ENCODE measurements around the gene OTOP3. TPM values are rescaled to one million over a fixed set of nuclear protein-coding genes. Genes with fewer than 3 reads are reported as not detected.
"Not testable (repeated sequence)": the region's sequence is repeated elsewhere in the genome, so short reads cannot be mapped to it uniquely, and the experiment has no call there.

The OTOP3 gene
- total and polyA plus RNA-seq, 9 donors = 0.89 TPM; not detected in 8

GRCh38 chr17:74981979-74982662 is 46.4 kb downstream of the OTOP3 start:
- WGBS (ENCODE audit: insufficient coverage) = under 1% methylated on average over 54 of the region's 61 CpGs
- peaks cover 5% of the 10 kb centered on the region for H3K27me3 ChIP-seq (ENCODE audit: control insufficient read depth, insufficient read depth, low read length)
- no peaks in the 10 kb centered on the region for H3K36me3 ChIP-seq (ENCODE audit: control insufficient read depth, insufficient read depth, low read length)
- no peaks in the 10 kb centered on the region for H3K9me3 ChIP-seq (replicated peaks; ENCODE audit: control insufficient read depth, low read depth, low read length)
- H3K27ac ChIP-seq (ENCODE audit: low read length) = peak overlapping the region; percentile 91
- H3K4me3 ChIP-seq (ENCODE audit: low read length) = peak overlapping the region; percentile 61
- peaks cover 18% of the 10 kb centered on the region for H3K4me1 ChIP-seq (ENCODE audit: control insufficient read depth, insufficient read depth, low read length)
- peak; percentile 80 for DNase-seq

- DNase-seq; H3K27me3 ChIP-seq (ENCODE audit: control insufficient read depth, insufficient read depth, low read length): not testable (repeated sequence)
- 10% methylated on average over 8 of the region's 14 CpGs for WGBS (ENCODE audit: insufficient coverage)
Observed at GRCh38 chr17:74982663-74983313, 47.1 kb downstream of the OTOP3 start.

GRCh38 chr17:74986206-74986576 is 50.5 kb downstream of the OTOP3 start:
- Histone ChIP-seq H3K36me3 (ENCODE audit: control insufficient read depth, insufficient read depth, low read length) (peaks cover 3% of the 10 kb centered on the region), H3K27ac (ENCODE audit: low read length) (no peak overlapping the region), H3K9me3 (replicated peaks; ENCODE audit: control insufficient read depth, low read depth, low read length) (no peaks in the 10 kb centered on the region), H3K4me1 (ENCODE audit: control insufficient read depth, insufficient read depth, low read length) (peaks cover 42% of the 10 kb centered on the region), H3K27me3 (ENCODE audit: control insufficient read depth, insufficient read depth, low read length) (no peaks in the 10 kb centered on the region), H3K4me3 (ENCODE audit: low read length) (no peak overlapping the region)
- WGBS (ENCODE audit: insufficient coverage) = no CpG with 5 or more reads among the region's 3 CpGs
- DNase-seq = no peak

More at GRCh38 chr17:74982663-74983313, 47.1 kb downstream of the OTOP3 start:
- H3K27ac ChIP-seq (ENCODE audit: low read length) = peak overlapping the region; percentile 91
- not testable (repeated sequence) for H3K9me3 ChIP-seq (replicated peaks; ENCODE audit: control insufficient read depth, low read depth, low read length); H3K36me3 ChIP-seq (ENCODE audit: control insufficient read depth, insufficient read depth, low read length)
- H3K4me1 ChIP-seq (ENCODE audit: control insufficient read depth, insufficient read depth, low read length) = peaks cover 19% of the 10 kb centered on the region
- peak overlapping the region; percentile 61 for H3K4me3 ChIP-seq (ENCODE audit: low read length)

GRCh38 chr17:74987418-74987908 is 51.8 kb downstream of the OTOP3 start, which contains the start of gene CDR2L:
TSS of gene CDR2L (plus strand) at chr17:74987632. CDS start at chr17:74988044, 412 bp downstream.
- peak; percentile 98 for DNase-seq
- peaks cover 31% of the 10 kb centered on the region for H3K4me1 ChIP-seq (ENCODE audit: control insufficient read depth, insufficient read depth, low read length)

GRCh38 chr17:74987909-74988711 is 52.4 kb downstream of the OTOP3 start:
- Histone ChIP-seq H3K36me3 (ENCODE audit: control insufficient read depth, insufficient read depth, low read length) (peaks cover 3% of the 10 kb centered on the region), H3K4me1 (ENCODE audit: control insufficient read depth, insufficient read depth, low read length) (peaks cover 28% of the 10 kb centered on the region), H3K27me3 (ENCODE audit: control insufficient read depth, insufficient read depth, low read length) (no peaks in the 10 kb centered on the region), H3K27ac (ENCODE audit: low read length) (peak overlapping the region; percentile 100), H3K4me3 (ENCODE audit: low read length) (peak overlapping the region; percentile 76), H3K9me3 (replicated peaks; ENCODE audit: control insufficient read depth, low read depth, low read length) (no peaks in the 10 kb centered on the region)
- WGBS (ENCODE audit: insufficient coverage) = under 1% methylated on average over 59 of the region's 76 CpGs
- peak; percentile 96 for DNase-seq

More at GRCh38 chr17:74987418-74987908, 51.8 kb downstream of the OTOP3 start, which contains the start of gene CDR2L:
- WGBS (ENCODE audit: insufficient coverage) = under 1% methylated on average over 49 of the region's 51 CpGs
- H3K9me3 ChIP-seq (replicated peaks; ENCODE audit: control insufficient read depth, low read depth, low read length) = no peaks in the 10 kb centered on the region
- H3K27ac ChIP-seq (ENCODE audit: low read length) = peak within 1 kb of the TSS; percentile 100
- H3K27me3 ChIP-seq (ENCODE audit: control insufficient read depth, insufficient read depth, low read length) = no peaks in the 10 kb centered on the region
- H3K36me3 ChIP-seq (ENCODE audit: control insufficient read depth, insufficient read depth, low read length) = peaks cover 3% of the 10 kb centered on the region
- H3K4me3 ChIP-seq (ENCODE audit: low read length) = peak within 1 kb of the TSS; percentile 76

- no peak overlapping the region for H3K4me3 ChIP-seq (ENCODE audit: low read length)
- WGBS (ENCODE audit: insufficient coverage) = 90% methylated on average over 8 of the region's 10 CpGs
- peaks cover 28% of the 10 kb centered on the region for H3K4me1 ChIP-seq (ENCODE audit: control insufficient read depth, insufficient read depth, low read length)
- peaks cover 6% of the 10 kb centered on the region for H3K36me3 ChIP-seq (ENCODE audit: control insufficient read depth, insufficient read depth, low read length)
- H3K27me3 ChIP-seq (ENCODE audit: control insufficient read depth, insufficient read depth, low read length) = no peaks in the 10 kb centered on the region
- no peak for DNase-seq
- H3K9me3 ChIP-seq (replicated peaks; ENCODE audit: control insufficient read depth, low read depth, low read length) = no peaks in the 10 kb centered on the region
- H3K27ac ChIP-seq (ENCODE audit: low read length) = no peak overlapping the region
Observed at GRCh38 chr17:74990581-74991105, 54.9 kb downstream of the OTOP3 start.

GRCh38 chr17:74992223-74992622 is 56.5 kb downstream of the OTOP3 start:
- Histone ChIP-seq H3K27me3 (ENCODE audit: control insufficient read depth, insufficient read depth, low read length) (no peaks in the 10 kb centered on the region), H3K36me3 (ENCODE audit: control insufficient read depth, insufficient read depth, low read length) (peaks cover 6% of the 10 kb centered on the region), H3K4me1 (ENCODE audit: control insufficient read depth, insufficient read depth, low read length) (peaks cover 25% of the 10 kb centered on the region), H3K4me3 (ENCODE audit: low read length) (no peak overlapping the region), H3K27ac (ENCODE audit: low read length) (no peak overlapping the region), H3K9me3 (replicated peaks; ENCODE audit: control insufficient read depth, low read depth, low read length) (no peaks in the 10 kb centered on the region)
- DNase-seq = no peak
- 38% methylated on average over 2 of the region's 2 CpGs for WGBS (ENCODE audit: insufficient coverage)

GRCh38 chr17:74994440-74994839 is 58.7 kb downstream of the OTOP3 start:
- no peaks in the 10 kb centered on the region for H3K27me3 ChIP-seq (ENCODE audit: control insufficient read depth, insufficient read depth, low read length)
- H3K4me1 ChIP-seq (ENCODE audit: control insufficient read depth, insufficient read depth, low read length) = peaks cover 16% of the 10 kb centered on the region
- no peak for DNase-seq
- peaks cover 6% of the 10 kb centered on the region for H3K36me3 ChIP-seq (ENCODE audit: control insufficient read depth, insufficient read depth, low read length)
- H3K9me3 ChIP-seq (replicated peaks; ENCODE audit: control insufficient read depth, low read depth, low read length) = no peaks in the 10 kb centered on the region
- H3K27ac ChIP-seq (ENCODE audit: low read length) = no peak overlapping the region
- no CpG with 5 or more reads among the region's 7 CpGs for WGBS (ENCODE audit: insufficient coverage)
- H3K4me3 ChIP-seq (ENCODE audit: low read length) = no peak overlapping the region

GRCh38 chr17:74995847-74996246 is 60.1 kb downstream of the OTOP3 start:
- Histone ChIP-seq H3K27me3 (ENCODE audit: control insufficient read depth, insufficient read depth, low read length) (no peaks in the 10 kb centered on the region), H3K4me1 (ENCODE audit: control insufficient read depth, insufficient read depth, low read length) (peaks cover 4% of the 10 kb centered on the region), H3K27ac (ENCODE audit: low read length) (no peak overlapping the region), H3K4me3 (ENCODE audit: low read length) (no peak overlapping the region), H3K36me3 (ENCODE audit: control insufficient read depth, insufficient read depth, low read length) (peaks cover 4% of the 10 kb centered on the region), H3K9me3 (replicated peaks; ENCODE audit: control insufficient read depth, low read depth, low read length) (no peaks in the 10 kb centered on the region)
- DNase-seq = no peak
- no CpG with 5 or more reads among the region's 5 CpGs for WGBS (ENCODE audit: insufficient coverage)

Measured in muscle of leg (tissue), 11 donors.